ENCODE data around the gene PDZRN4. TPM values are rescaled to one million over a fixed set of nuclear protein-coding genes. Genes with fewer than 3 reads are reported as not detected.

The PDZRN4 gene
- polyA plus RNA-seq, 2 of the 4 experiments (the other 2 are of a cell fraction) = 0.03 TPM

DNA sequence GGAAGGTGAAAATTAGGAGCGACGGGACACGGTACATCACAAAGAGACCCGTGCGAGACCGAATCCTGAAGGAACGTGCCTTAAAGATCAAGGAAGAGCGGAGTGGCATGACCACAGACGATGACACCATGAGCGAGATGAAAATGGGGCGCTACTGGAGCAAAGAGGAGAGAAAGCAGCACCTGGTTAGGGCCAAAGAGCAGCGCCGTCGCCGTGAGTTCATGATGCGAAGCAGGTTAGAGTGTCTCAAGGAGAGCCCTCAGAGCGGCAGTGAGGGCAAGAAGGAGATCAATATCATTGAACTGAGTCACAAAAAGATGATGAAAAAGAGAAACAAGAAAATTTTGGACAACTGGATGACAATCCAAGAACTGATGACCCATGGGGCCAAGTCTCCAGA is 385.3 kb downstream of the PDZRN4 start:
- ATAC-seq = no peak

DNA sequence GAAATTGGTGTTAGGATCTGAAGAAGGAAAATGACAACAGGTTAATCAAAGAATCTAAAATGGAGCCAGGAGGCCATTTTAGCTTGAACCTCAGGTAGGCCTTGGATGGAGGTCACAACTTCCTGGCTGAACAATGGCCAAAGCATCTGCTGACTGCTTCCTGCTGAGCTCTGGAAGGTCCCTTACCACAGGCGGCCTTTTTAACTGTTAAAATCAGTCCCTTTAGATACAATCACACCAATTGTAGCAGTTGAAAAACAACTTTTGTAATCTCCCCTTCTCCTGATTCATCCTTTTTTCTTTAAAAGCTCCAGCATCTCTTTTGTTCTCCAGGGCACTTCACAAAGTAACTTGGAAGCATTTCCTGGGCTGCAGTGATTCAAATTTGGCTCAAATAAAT is 388.8 kb downstream of the PDZRN4 start:
- POLR2A ChIA-PET = no interaction called here
- no peak for FAIRE-seq

More for the DNA sequence above, 385.3 kb downstream of the PDZRN4 start:
- no peaks in the 10 kb centered on the region for H3K9me3 ChIP-seq
- H3K4me1 ChIP-seq = no peaks in the 10 kb centered on the region
- WGBS (ENCODE audit: missing lambda C conversion rate) = 63% methylated on average over 17 of the region's 17 CpGs
- ChIA-PET CTCF (no interaction called here), POLR2A (no interaction called here)
- H3K4me2 ChIP-seq = no peak overlapping the region
- no peak for FAIRE-seq
- no peak for DNase-seq (ENCODE audit: low read depth in 1 of 2, low spot score in 1 of 2)
- no peak overlapping the region for H3K4me3 ChIP-seq
- TF ChIP-seq SMC3 (IDR thresholded peaks at IDR 0.05) = no peak
- no peak for TF ChIP-seq RAD21 (conservative IDR thresholded peaks at IDR 0.05 in 1 of 2, IDR thresholded peaks at IDR 0.05 in 1 of 2)
- no peak for TF ChIP-seq FOXS1 (CRISPR knock-in tag; IDR thresholded peaks at IDR 0.05)
- TF ChIP-seq PHF8 (IDR thresholded peaks at IDR 0.05; ENCODE audit: borderline replicate concordance, low read depth) = no peak
- TF ChIP-seq JUNB (IDR thresholded peaks at IDR 0.05) = no peak
- TF ChIP-seq ZC3H11A (IDR thresholded peaks at IDR 0.05) = no peak
- TF ChIP-seq CHD4 (IDR thresholded peaks at IDR 0.05; ENCODE audit: borderline replicate concordance) = no peak
- TF ChIP-seq RARB (CRISPR knock-in tag; IDR thresholded peaks at IDR 0.05) = no peak
- no peak for TF ChIP-seq NR3C1 (IDR thresholded peaks at IDR 0.05)
- TF ChIP-seq JUN (IDR thresholded peaks at IDR 0.05) = no peak
- no peak for TF ChIP-seq TP53 (CRISPR knock-in tag; IDR thresholded peaks at IDR 0.05)
- TF ChIP-seq CBX2 (IDR thresholded peaks at IDR 0.05; ENCODE audit: borderline replicate concordance, low read depth) = no peak
- TF ChIP-seq, protein P1, sequence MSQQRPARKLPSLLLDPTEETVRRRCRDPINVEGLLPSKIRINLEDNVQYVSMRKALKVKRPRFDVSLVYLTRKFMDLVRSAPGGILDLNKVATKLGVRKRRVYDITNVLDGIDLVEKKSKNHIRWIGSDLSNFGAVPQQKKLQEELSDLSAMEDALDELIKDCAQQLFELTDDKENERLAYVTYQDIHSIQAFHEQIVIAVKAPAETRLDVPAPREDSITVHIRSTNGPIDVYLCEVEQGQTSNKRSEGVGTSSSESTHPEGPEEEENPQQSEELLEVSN (IDR thresholded peaks at IDR 0.05; ENCODE audit: borderline replicate concordance, low read depth) = no peak
- no peak for TF ChIP-seq ZFP36 (IDR thresholded peaks at IDR 0.05; ENCODE audit: borderline replicate concordance, partially characterized antibody)
- no peak overlapping the region for H3K27ac ChIP-seq

DNA sequence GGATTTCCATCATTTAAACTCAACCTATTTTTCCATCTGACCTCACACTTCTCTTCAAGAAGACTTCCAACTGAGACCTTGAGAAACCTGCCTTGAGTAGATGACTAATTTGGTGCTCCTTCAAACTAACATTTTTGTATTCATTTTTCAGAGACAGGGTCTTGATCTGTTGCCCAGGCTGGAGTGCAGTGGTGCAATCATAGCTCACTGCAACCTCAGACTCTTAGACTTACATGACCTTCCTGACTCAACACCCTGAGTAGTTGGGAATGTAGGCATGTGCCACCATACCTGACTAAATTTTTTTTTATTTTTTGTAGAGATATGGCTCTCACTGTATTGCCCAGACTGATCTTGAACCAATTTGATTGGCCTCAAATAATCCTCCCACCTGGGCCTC is 389.9 kb downstream of the PDZRN4 start:
- ATAC-seq = no peak
- Histone ChIP-seq H3K4me2 (no peak overlapping the region), H3K4me3 (no peak overlapping the region), H3K4me1 (no peaks in the 10 kb centered on the region), H3K9me3 (no peaks in the 10 kb centered on the region), H3K27ac (no peak overlapping the region)
- POLR2A ChIA-PET = no interaction called here
- DNase-seq (ENCODE audit: low read depth in 1 of 2, low spot score in 1 of 2) = no peak
- FAIRE-seq = no peak
- CTCF ChIA-PET = no interaction called here
- no peak for TF ChIP-seq EHF (CRISPR knock-in tag; IDR thresholded peaks at IDR 0.05)
- TF ChIP-seq KDM5A (IDR thresholded peaks at IDR 0.05) = no peak
- TF ChIP-seq, protein P2, sequence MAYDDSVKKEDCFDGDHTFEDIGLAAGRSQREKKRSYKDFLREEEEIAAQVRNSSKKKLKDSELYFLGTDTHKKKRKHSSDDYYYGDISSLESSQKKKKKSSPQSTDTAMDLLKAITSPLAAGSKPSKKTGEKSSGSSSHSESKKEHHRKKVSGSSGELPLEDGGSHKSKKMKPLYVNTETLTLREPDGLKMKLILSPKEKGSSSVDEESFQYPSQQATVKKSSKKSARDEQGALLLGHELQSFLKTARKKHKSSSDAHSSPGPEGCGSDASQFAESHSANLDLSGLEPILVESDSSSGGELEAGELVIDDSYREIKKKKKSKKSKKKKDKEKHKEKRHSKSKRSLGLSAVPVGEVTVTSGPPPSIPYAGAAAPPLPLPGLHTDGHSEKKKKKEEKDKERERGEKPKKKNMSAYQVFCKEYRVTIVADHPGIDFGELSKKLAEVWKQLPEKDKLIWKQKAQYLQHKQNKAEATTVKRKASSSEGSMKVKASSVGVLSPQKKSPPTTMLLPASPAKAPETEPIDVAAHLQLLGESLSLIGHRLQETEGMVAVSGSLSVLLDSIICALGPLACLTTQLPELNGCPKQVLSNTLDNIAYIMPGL (CRISPR knock-in tag; IDR thresholded peaks at IDR 0.05; ENCODE audit: borderline replicate concordance) = no peak
- TF ChIP-seq ESRRA (IDR thresholded peaks at IDR 0.05; ENCODE audit: borderline replicate concordance, low read length) = no peak
- no peak for TF ChIP-seq MAFK (IDR thresholded peaks at IDR 0.05; ENCODE audit: partially characterized antibody)
- no peak for TF ChIP-seq HOXB5 (CRISPR knock-in tag; IDR thresholded peaks at IDR 0.05)
- no peak for TF ChIP-seq POLR2AphosphoS2 (conservative IDR thresholded peaks at IDR 0.05; ENCODE audit: low read length)
- TF ChIP-seq CHD4 (IDR thresholded peaks at IDR 0.05; ENCODE audit: borderline replicate concordance) = no peak
- TF ChIP-seq, protein P3, sequence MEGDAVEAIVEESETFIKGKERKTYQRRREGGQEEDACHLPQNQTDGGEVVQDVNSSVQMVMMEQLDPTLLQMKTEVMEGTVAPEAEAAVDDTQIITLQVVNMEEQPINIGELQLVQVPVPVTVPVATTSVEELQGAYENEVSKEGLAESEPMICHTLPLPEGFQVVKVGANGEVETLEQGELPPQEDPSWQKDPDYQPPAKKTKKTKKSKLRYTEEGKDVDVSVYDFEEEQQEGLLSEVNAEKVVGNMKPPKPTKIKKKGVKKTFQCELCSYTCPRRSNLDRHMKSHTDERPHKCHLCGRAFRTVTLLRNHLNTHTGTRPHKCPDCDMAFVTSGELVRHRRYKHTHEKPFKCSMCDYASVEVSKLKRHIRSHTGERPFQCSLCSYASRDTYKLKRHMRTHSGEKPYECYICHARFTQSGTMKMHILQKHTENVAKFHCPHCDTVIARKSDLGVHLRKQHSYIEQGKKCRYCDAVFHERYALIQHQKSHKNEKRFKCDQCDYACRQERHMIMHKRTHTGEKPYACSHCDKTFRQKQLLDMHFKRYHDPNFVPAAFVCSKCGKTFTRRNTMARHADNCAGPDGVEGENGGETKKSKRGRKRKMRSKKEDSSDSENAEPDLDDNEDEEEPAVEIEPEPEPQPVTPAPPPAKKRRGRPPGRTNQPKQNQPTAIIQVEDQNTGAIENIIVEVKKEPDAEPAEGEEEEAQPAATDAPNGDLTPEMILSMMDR (IDR thresholded peaks at IDR 0.05) = no peak
- TF ChIP-seq SREBF2 (IDR thresholded peaks at IDR 0.05) = no peak
- no peak for TF ChIP-seq CHD2 (IDR thresholded peaks at IDR 0.05; ENCODE audit: low read length, partially characterized antibody)
- no peak for TF ChIP-seq SMC3 (IDR thresholded peaks at IDR 0.05)
- TF ChIP-seq, protein P4, sequence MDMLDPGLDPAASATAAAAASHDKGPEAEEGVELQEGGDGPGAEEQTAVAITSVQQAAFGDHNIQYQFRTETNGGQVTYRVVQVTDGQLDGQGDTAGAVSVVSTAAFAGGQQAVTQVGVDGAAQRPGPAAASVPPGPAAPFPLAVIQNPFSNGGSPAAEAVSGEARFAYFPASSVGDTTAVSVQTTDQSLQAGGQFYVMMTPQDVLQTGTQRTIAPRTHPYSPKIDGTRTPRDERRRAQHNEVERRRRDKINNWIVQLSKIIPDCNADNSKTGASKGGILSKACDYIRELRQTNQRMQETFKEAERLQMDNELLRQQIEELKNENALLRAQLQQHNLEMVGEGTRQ (IDR thresholded peaks at IDR 0.05) = no peak
- TF ChIP-seq JUN (IDR thresholded peaks at IDR 0.05) = no peak
- TF ChIP-seq, protein P5, sequence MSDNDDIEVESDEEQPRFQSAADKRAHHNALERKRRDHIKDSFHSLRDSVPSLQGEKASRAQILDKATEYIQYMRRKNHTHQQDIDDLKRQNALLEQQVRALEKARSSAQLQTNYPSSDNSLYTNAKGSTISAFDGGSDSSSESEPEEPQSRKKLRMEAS (IDR thresholded peaks at IDR 0.05) = no peak

More for the DNA sequence above, 388.8 kb downstream of the PDZRN4 start:
- ATAC-seq (no peak), DNase-seq (ENCODE audit: low read depth in 1 of 2, low spot score in 1 of 2) (no peak)
- CTCF ChIA-PET = no interaction called here
- Histone ChIP-seq H3K4me2 (no peak overlapping the region), H3K27ac (no peak overlapping the region), H3K4me3 (no peak overlapping the region), H3K9me3 (no peaks in the 10 kb centered on the region), H3K4me1 (no peaks in the 10 kb centered on the region)
- TF ChIP-seq, protein P6, sequence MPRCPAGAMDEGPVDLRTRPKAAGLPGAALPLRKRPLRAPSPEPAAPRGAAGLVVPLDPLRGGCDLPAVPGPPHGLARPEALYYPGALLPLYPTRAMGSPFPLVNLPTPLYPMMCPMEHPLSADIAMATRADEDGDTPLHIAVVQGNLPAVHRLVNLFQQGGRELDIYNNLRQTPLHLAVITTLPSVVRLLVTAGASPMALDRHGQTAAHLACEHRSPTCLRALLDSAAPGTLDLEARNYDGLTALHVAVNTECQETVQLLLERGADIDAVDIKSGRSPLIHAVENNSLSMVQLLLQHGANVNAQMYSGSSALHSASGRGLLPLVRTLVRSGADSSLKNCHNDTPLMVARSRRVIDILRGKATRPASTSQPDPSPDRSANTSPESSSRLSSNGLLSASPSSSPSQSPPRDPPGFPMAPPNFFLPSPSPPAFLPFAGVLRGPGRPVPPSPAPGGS (IDR thresholded peaks at IDR 0.05) = no peak
- TF ChIP-seq FOSL2 (IDR thresholded peaks at IDR 0.05) (no peak), FOSL2 (CRISPR knock-in tag; IDR thresholded peaks at IDR 0.05) (no peak), FOXS1 (CRISPR knock-in tag; IDR thresholded peaks at IDR 0.05) (no peak)
- WGBS (ENCODE audit: missing lambda C conversion rate) = 23% methylated on average over 1 of the region's 1 CpG
